ENCODE measurements around the gene C11orf52. TPM values are rescaled to one million over a fixed set of nuclear protein-coding genes. Genes with fewer than 3 reads are reported as not detected.
A peak's percentile ranks its signal among the peaks of the same experiment; 100 is the strongest.

The C11orf52 gene
- total and polyA plus RNA-seq, 2 of the 13 experiments (the other 11 are each of a cell fraction or from before 2014, with no cell fraction given): 7.4 to 11.0 TPM

DNA sequence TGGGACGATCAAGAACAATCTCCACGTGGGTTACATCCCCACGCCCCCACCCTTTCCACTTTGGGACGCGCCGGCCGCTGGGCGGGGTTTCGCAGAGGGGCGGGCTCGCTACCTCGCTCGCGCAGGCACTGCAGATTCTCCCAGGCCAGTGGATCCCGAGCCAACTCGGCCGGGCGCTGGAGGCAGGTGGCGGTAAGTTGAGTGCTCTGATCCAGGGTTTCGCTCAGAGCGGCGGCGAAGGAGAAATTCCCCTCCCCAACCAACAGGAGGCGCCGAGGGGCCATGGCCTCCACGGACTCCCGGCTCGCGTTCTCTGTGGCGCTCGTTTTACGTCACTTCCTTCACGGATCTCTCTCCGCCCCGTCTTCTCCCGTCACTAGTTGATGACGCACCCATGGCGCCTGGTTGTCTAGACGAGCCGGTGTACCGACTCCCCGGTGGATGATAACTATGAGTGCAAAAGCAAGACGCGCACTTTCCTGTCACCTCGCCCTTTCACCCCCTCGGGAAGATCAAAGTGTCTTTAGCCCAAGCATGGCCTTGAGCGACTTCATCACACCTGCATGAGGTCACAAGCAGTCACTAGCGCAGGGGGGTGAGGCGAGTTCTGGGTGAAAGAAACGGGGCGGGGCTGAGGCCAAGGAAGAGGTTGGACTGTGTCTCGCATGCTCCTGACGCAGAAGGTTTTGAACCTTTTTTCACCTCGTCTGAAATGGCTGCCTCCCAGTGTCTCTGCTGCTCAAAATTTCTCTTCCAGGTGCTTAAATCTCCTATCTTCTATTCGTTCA, 39.7 kb upstream of the C11orf52 start, which contains the start of the genes CFAP68 and FDXACB1 (continued):
- TF ChIP-seq MTA3 (CRISPR knock-in tag; IDR thresholded peaks at IDR 0.05): no peak
- TF ChIP-seq, protein P1, sequence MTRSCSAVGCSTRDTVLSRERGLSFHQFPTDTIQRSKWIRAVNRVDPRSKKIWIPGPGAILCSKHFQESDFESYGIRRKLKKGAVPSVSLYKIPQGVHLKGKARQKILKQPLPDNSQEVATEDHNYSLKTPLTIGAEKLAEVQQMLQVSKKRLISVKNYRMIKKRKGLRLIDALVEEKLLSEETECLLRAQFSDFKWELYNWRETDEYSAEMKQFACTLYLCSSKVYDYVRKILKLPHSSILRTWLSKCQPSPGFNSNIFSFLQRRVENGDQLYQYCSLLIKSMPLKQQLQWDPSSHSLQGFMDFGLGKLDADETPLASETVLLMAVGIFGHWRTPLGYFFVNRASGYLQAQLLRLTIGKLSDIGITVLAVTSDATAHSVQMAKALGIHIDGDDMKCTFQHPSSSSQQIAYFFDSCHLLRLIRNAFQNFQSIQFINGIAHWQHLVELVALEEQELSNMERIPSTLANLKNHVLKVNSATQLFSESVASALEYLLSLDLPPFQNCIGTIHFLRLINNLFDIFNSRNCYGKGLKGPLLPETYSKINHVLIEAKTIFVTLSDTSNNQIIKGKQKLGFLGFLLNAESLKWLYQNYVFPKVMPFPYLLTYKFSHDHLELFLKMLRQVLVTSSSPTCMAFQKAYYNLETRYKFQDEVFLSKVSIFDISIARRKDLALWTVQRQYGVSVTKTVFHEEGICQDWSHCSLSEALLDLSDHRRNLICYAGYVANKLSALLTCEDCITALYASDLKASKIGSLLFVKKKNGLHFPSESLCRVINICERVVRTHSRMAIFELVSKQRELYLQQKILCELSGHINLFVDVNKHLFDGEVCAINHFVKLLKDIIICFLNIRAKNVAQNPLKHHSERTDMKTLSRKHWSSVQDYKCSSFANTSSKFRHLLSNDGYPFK (CRISPR knock-in tag; IDR thresholded peaks at IDR 0.05; ENCODE audit: borderline replicate concordance): peak; percentile 89; the same call in 1 of the 2 replicates
- TF ChIP-seq POLR2AphosphoS5 (IDR thresholded peaks at IDR 0.05; ENCODE audit: low read depth, low read length): peak; percentile 67
- no peak for TF ChIP-seq ISX (CRISPR knock-in tag; conservative IDR thresholded peaks at IDR 0.05)
- no peak; the same call in 1 of the 2 replicates for TF ChIP-seq MYNN (CRISPR knock-in tag; IDR thresholded peaks at IDR 0.05; ENCODE audit: low read depth)
- no peak; the same call in 1 of the 2 replicates for TF ChIP-seq NFKBIZ (CRISPR knock-in tag; IDR thresholded peaks at IDR 0.05)
- peak; percentile 92; the same call in 1 of the 2 replicates for TF ChIP-seq SIN3A (IDR thresholded peaks at IDR 0.05; ENCODE audit: borderline replicate concordance, low read depth, low read length)
- TF ChIP-seq, protein P2, sequence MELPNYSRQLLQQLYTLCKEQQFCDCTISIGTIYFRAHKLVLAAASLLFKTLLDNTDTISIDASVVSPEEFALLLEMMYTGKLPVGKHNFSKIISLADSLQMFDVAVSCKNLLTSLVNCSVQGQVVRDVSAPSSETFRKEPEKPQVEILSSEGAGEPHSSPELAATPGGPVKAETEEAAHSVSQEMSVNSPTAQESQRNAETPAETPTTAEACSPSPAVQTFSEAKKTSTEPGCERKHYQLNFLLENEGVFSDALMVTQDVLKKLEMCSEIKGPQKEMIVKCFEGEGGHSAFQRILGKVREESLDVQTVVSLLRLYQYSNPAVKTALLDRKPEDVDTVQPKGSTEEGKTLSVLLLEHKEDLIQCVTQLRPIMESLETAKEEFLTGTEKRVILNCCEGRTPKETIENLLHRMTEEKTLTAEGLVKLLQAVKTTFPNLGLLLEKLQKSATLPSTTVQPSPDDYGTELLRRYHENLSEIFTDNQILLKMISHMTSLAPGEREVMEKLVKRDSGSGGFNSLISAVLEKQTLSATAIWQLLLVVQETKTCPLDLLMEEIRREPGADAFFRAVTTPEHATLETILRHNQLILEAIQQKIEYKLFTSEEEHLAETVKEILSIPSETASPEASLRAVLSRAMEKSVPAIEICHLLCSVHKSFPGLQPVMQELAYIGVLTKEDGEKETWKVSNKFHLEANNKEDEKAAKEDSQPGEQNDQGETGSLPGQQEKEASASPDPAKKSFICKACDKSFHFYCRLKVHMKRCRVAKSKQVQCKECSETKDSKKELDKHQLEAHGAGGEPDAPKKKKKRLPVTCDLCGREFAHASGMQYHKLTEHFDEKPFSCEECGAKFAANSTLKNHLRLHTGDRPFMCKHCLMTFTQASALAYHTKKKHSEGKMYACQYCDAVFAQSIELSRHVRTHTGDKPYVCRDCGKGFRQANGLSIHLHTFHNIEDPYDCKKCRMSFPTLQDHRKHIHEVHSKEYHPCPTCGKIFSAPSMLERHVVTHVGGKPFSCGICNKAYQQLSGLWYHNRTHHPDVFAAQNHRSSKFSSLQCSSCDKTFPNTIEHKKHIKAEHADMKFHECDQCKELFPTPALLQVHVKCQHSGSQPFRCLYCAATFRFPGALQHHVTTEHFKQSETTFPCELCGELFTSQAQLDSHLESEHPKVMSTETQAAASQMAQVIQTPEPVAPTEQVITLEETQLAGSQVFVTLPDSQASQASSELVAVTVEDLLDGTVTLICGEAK (IDR thresholded peaks at IDR 0.05): no peak
- TF ChIP-seq, protein P2 (CRISPR knock-in tag; IDR thresholded peaks at IDR 0.05): no peak
- TF ChIP-seq CREB3 (CRISPR knock-in tag; IDR thresholded peaks at IDR 0.05): no peak
- no peak for TF ChIP-seq FIP1L1 (IDR thresholded peaks at IDR 0.05; ENCODE audit: borderline replicate concordance, insufficient read depth, low read depth, low read length)
- TF ChIP-seq PHF21A (CRISPR knock-in tag; IDR thresholded peaks at IDR 0.05): peak; percentile 57
- TF ChIP-seq, protein P3, sequence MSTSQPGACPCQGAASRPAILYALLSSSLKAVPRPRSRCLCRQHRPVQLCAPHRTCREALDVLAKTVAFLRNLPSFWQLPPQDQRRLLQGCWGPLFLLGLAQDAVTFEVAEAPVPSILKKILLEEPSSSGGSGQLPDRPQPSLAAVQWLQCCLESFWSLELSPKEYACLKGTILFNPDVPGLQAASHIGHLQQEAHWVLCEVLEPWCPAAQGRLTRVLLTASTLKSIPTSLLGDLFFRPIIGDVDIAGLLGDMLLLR (CRISPR knock-in tag; IDR thresholded peaks at IDR 0.05): no peak; the same call in 1 of the 2 replicates
- TF ChIP-seq ZFYVE20 (CRISPR knock-in tag; IDR thresholded peaks at IDR 0.05; ENCODE audit: borderline replicate concordance, low read depth): no peak
- TF ChIP-seq ZFP90 (CRISPR knock-in tag; IDR thresholded peaks at IDR 0.05; ENCODE audit: borderline replicate concordance): peak; percentile 77
